Left lobe of liver (tissue), 1 donor: ENCODE data around the gene RGL1. TPM values are rescaled to one million over a fixed set of nuclear protein-coding genes. Genes with fewer than 3 reads are reported as not detected.

Experiments used
- total RNA-seq: library from RNA; stranded (reverse); gene quantifications from one replicate; pipeline ENCODE4 v1.2.1, GENCODE V29; 2021
- donor health status: DM: no; HTN: yes; CAD: no.

Gene RGL1
- total RNA-seq, 1 donor from 2014 or later: 5.9 TPM

Other genes with a start within 250 kb of the RGL1 start
- 2.8 TPM for gene NCF2, start 214.7 kb upstream of the RGL1 start, total RNA-seq
- 27.1 TPM for gene ARPC5, start 169.3 kb upstream of the RGL1 start, total RNA-seq
- gene APOBEC4, start 151.8 kb upstream of the RGL1 start, total RNA-seq: not detected
- 0.15 TPM for gene COLGALT2, start 232.6 kb downstream of the RGL1 start, total RNA-seq
- 10.7 TPM for gene TSEN15, start 246.6 kb downstream of the RGL1 start, total RNA-seq